T-helper 2 cell treated with Interferon-gamma antibody and Interleukin-4, amounts not matched to agents 100 ng/mL and 5 ng/mL, for 36 hours (primary cell): ENCODE results near the gene CNOT2. TPM values are rescaled to one million over a fixed set of nuclear protein-coding genes. Genes with fewer than 3 reads are reported as not detected.

Experiments used
- intact Hi-C: fragments of 100-400 bp; cut with micrococcal nuclease; formaldehyde crosslinking; loops from one replicate; pipeline ENCODE4 v1.15.1; 2023
- total RNA-seq: library from RNA; stranded (reverse); gene quantifications from 2 replicates; pipeline ENCODE4 v1.2.3, GENCODE V29; 2022

The CNOT2 gene
- total RNA-seq, 1 donor from 2014 or later, result 70.2 TPM

DNA sequence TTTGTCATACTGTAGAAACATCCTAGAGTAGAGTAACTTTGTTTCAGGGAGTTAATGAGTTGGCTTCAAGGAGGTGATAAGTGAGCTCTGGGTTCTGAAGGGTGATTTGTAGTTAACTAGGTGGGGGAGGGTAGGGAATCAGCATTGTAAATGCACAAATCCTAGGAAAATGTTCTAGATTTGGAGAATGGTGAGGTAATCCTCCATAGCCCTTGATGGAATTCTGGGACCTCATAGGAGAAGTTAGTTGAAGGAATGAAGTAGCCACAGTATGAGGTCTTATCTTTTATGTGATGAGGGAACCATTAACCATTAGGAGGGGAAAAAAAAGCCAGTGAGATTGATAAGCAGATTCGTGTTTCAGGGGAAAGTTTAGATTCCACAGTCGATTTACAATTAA, 8.0 kb downstream of the CNOT2 start:
- intact Hi-C loops, result no loop called here

DNA sequence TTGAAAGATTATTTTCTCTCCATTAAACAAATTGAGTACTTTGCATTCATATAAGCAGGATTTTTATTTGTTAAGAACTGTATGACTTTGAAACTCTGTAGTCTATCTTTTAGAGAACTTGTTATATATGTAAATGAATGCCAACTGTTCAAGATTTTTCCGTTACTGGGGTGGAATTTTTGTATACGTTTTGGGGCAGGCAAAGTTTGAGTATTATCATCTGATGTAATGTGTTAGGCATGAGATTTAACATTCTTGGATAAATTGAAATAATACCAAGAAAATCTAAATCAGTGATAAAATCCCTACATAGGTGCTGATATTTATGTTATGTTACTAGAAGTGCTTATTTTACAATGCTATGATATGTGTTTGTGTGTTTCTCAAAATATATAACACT, 8.4 kb downstream of the CNOT2 start:
- intact Hi-C loops, result no loop called here

DNA sequence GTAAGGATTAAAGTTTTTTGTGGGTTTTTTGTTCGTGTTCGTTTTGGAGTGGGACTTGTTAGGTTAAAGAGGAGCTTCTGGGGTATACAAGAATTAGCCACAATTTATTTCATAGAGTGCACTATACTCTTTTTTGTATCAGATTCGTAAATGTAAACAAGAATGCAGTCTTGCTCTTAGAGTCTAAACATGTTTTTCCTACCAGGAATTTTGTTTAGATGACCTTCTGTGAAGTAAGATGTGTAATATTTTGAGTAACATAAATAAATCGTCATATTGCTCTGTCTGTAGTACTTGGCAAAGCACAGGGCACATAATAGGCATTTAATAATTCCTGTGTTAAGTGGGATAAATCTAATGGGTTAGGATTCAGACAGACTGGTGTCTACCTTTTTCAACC, 9.6 kb downstream of the CNOT2 start:
- intact Hi-C loops, result no loop called here

DNA sequence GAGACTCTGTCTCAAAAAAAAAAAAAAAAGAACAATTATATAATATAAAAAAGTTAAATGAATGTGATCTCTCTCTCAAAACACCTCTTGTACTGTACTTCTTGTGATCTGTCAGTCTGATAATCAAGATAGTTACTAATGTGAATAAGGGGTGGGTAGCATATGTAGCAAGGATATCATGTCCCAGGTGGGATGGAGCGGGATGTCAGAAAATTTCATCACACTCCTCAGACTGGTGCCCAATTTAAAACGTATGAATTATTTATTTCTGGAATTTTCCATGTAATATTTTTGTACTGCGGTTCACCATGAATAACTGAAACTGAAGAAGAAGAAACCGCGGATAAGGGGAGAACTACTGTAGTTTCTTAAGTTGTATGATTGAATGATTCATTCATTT, 11.0 kb downstream of the CNOT2 start:
- intact Hi-C loops, result no loop called here

DNA sequence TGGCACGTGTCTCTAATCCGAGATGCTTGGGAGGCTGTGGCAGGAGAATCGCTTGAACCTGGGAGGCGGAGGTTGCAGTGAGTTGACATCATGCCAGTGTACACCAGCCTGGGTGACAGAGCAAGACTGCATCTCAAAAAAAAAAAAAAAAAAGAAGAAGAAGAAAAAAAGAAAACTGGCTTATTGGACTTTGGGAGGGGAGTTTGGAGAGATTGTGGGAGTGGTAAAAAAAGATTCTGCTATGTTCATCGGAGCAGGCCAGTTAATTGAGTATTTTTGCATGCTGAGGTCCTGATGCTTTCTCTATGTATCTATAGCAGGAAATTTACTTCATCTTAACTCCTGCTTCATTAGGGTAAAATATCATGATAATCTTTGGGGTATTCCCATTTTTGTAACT, 11.6 kb downstream of the CNOT2 start:
- intact Hi-C loops, result no loop called here

DNA sequence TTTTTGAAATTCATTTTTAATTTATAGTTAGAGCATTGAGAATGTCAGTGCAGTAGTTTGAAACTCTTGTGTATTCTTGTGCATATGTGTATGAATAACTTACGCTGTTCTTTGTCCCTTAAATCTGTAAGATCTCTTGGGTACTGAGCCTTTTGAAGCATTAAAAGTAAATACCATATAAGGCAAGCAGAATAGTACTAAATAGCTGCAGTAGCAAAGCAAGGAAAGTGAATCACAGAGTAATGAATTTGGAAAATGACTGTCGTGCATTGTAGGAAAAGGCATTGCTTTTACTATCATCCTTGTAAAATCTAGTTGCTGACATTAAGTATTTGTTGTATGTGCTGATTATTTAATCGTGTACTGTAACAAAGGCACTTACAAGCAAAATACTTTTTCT, 12.1 kb downstream of the CNOT2 start:
- intact Hi-C loops, result no loop called here

DNA sequence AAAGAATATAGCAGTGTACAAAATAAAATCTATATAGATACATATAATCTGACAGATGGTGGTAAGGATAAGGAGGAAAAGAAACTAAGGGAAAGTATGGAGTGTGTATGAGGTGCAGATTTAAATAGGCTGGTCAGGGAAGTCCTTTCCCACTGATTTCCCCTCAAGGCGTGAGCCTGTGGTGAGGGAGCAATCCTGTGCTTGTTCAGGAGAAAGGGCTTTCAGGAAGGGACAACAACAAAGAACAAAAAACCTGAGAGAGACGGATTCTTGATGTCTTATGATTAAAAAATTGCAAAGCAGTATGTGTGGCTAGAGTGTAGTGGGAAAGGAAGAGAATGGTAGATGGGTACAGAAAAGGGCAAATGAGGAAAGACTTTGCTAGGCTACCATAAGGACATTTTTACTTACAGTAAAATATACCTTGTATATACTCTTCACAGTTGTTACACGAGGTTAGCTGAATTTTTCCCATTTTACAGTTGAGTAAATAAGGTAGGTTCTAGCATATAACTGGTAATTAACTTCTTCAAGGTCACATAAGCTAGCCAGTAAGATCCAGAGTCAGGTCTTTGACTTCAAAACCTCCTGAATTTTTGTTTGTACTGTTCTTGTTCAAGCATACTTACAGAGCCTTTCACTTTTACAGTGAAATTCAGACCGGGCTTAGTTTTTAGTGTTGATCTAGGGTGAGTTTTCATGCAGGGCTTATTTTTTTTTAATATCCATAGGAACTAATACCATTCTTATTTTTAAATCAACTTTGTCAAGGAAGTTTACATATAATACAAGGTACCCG, 15.6 kb downstream of the CNOT2 start:
- intact Hi-C loops, result no loop called here

DNA sequence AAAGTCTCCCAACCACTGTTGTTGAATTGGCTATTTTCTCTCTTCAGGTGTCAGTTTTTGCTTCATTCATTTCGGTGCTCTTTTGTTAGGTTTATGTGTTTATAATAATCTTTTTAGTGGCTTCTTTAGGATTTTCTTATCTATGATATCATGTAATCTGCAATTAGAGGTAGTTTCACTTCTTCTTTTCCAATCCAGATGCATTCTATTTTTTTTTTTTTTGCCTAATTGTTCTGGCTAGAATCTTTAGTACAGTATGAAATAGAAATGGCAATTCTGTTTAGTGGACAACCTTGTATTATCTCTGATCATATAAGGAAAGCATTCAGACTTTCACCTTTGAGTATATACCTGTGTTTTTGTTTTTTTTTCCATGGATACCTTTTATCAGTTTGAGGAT, 17.4 kb downstream of the CNOT2 start:
- intact Hi-C loops, result no loop called here

DNA sequence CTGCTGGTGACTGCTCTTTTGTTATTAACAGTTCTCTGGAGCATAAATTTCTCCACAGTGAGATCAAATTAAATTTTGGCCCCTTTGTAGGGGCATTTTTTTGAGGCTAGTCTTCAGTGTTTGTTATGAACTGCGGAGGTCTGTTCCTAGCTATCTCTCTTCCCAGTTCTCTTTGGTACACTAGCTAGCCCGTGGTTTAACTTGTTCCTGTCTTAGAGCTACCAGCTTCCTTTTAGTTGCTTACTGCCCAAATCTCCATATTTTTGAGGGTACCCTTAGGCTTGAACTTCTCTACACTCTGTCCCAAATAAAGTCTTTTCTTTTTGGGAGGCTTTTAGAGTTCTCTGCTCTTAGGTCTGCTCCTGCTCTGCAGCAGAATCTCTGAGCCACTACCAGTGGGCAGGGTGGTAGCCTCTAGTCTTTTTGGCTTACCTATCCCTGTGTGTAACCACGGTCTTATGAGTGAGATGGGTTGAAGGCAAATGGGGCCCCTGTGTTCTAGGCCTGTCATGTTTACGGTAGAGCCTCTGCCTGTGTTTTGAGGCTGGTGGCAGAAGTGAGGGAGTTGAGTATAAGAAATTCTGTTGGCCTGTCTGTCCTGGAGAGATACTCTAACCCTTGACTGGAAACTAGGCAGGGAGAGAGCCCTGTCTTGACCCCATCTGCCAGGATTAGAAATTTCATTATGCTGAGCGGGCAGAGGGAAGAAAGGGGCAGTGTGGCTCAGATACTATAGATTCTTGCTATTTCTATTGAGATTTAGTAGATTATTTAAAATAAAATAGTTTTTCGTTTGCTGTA, 21.0 kb downstream of the CNOT2 start:
- intact Hi-C loops, result no loop called here

DNA sequence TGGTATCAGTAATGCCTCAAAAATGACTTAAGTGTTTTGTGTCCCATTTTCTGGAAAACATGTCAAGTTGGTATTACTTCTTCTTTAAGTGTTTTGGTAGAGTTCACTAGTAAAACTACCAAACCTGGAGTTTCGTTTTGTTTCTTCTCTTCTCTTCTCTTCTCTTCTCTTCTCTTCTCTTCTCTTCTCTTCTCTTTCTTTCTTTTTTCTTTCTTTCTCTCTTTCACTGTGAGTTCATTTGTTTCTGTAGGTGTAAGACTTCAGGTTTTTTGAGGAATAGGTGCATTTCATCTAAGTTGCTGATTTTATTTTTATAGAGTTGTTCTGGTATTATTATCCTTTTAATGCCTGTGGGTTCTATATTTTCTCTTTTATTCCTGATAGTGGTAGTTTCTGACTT, 21.9 kb downstream of the CNOT2 start:
- intact Hi-C loops, result no loop called here

DNA sequence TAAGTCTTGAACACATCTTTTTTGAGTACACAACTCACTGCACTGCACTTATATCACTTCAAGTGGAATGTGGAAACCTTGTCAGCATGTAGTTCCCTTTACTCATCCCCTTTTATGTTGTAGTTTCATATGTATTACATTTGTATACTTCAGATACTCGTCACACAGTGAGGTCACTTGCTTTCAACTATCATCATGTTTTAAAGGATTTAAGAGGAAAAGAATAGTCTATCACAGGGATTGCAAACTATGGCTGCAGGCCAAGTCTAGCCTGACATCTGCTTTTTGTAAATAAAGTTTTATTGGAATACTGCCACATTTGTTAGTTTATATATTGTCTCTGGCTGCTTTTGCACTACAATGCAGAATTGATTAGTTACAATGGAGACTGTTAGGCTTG, 24.3 kb downstream of the CNOT2 start:
- intact Hi-C loops, result no loop called here

DNA sequence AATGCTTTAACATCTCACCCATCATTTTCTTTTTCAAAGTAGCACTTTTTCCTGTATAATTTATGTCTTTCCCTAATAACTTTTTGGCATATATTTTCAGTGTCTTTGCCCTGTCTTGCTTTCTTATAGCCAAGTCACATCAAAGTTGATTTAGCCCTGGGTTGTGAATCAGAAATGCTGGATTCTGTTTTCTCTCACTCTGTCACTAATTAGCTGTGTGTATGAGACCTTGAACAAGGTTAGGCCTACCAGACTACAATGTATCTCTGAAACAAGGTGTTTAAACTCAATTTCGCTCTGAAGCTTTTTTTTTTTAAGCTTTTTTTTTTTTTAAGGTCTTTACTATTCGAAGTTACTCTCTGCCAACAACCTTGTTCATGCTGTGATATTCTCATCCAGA, 25.7 kb downstream of the CNOT2 start:
- intact Hi-C loops, result no loop called here

DNA sequence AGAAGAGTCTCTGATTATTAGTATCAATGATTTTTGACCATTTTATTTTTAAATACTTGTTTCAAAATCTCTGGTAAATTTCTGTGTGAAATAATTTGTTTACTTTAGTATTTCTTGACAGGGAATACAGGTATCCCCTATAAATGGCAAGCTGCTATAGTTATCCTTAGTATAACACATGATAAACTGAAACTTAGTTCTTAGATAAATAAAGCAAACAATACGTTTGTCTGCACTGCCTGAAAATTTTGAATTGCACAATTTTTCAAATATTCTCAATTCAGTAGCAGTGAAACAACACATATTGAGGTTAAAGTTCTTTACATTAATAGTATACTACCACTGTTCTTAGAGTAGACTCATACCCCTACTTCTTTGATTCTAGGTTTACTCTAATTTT, 26.9 kb downstream of the CNOT2 start:
- intact Hi-C loops, result no loop called here

DNA sequence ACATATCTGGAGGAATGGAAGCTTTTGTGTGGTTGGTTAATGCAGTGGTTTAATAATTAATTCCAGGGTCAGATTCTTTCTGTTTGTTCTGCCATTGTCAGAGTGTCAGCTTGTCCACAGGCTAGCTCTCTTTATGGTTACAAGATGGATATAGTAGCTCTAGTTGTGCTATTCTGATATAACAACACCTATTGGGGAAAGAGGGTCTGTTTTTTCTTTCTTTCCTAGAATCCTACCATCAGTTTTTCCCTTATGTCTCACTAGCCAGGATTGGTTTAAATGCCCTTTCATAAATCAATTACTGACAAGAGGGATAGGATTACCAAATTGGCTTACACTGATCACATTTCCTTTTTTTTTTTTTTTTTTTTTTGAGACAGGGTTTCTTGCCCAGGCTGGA, 27.8 kb downstream of the CNOT2 start:
- intact Hi-C loops, result no loop called here

DNA sequence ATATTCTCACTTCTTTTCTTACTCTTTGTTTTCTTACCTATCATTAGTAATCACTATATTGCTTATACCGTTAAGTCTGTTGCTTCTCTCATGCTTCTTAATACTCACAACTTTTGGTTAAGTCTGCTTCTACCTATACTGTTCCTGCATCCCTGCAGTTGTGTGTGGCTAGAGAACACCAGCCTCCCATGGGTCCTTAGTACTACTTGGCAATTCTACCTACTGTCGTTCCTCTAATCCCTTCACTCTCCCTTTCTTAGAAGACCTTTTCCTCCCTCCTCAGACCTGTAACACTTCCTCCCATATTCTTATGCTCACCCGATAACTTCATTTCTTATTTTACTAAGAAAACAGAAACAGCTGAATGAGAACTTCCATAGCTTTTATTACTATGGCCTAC, 29.3 kb downstream of the CNOT2 start:
- intact Hi-C loops, result no loop called here

DNA sequence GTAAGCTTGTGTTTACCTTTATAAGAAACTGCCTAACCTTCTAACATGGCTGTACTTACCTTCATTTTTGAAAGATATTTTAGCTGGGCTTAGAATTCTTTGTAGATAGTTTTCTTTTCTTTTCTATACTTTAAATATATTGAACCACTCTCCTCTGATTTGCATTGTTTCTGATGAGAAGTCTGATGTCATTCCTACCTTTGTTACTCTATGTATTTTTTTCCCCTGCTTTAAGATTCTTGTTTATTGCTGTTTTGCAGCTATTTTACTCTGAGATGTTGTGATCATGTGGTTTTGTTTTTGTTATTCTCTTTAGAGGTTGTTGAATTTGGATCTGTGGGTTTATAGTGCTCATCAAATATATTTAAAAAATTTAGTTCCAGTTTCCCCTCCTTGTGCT, 31.8 kb downstream of the CNOT2 start:
- intact Hi-C loops, result no loop called here

DNA sequence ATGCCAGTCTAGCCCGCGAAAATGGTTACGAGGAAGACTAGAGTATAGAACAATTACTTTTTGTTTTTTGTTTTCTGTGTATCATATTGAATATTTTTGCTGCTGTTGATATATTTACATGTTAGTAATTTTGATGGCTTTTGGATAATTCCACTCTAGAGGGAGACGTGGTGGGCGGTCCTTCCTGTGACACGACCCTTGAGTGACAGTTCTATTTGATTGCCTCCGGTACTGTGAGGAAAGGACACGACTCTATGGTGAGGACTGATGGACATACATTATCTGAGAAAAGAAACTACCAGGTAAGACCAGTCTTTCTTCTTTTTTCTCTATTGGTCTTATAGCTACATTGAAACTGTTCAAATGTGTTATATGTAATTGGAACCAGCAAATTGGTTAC, 34.7 kb downstream of the CNOT2 start:
- intact Hi-C loops, result no loop called here

DNA sequence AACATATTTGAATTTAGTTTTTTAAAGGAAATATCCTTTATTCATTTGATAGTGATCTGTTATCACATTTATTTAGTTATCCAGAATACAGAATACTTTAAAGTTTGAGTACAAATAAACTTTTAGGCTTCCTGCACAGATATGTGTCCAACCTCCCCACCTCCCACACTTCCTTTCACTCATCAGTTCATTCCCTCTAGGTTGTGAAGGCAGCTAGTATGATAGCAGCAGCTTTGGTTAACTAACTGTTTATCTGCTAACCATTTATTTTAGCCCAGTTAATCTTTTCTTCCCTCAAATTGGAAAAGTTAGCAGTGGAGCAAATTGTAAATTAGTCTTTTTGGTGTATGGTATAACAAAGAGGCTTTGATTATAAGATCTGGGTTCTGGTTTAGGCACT, 35.7 kb downstream of the CNOT2 start:
- intact Hi-C loops, result no loop called here

DNA sequence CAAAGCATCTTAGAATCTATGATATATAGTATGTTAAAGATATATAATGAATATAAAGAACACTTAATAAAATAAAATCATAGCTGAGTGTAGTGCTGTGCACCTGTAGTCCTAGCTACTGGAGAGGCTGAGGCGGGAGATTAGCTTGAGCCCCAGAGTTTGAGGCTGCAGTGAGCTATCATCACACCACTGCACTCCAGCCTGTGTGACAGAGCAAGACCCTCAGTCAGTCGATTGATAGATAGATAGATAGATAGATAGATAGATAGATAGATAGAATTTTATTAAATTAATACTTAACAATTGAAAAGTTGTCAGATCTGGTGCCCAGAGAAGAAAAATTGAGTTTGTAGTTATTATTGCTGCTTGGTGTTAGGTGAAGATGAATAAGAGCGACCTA, 40.0 kb downstream of the CNOT2 start:
- intact Hi-C loops, result no loop called here

DNA sequence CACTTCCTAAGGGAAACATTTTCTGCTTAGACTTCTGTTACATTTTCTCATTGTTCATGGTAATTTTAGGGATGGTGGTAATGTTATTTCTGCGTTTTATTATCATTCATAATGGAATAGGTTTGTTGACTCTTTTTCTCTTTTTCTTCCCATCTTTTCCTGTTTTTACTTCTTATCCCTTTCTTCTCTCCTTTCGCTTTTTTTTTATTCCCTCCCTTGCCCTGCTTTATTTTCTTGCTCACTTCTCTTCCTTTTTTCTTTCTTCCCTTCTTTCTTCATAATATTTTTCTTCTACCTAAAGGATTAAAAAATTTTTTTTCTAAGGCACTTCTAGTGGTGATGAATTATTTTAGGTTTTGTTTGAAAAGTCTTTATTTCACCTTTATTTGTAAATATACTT, 45.6 kb downstream of the CNOT2 start:
- intact Hi-C loops, result no loop called here

DNA sequence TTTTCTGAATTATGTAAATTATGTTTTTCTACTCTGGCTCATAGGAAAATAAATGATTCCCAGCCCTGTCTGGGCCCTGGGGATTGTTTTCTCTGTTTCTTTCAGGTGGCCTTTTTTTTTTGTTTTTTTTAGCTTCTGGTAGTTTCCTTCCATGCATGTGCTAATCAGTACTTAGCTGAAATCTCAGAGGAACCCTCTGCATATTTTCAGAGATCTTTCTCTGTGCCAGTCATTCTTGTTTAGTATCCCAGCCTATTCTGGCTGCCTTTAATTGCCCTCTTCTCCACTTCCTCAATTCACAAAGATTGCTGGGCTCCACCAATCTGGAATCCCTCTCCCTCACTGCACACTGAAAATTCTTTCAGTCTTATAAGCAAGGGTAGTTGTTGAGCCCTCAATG, 46.9 kb downstream of the CNOT2 start:
- intact Hi-C loops, result no loop called here

DNA sequence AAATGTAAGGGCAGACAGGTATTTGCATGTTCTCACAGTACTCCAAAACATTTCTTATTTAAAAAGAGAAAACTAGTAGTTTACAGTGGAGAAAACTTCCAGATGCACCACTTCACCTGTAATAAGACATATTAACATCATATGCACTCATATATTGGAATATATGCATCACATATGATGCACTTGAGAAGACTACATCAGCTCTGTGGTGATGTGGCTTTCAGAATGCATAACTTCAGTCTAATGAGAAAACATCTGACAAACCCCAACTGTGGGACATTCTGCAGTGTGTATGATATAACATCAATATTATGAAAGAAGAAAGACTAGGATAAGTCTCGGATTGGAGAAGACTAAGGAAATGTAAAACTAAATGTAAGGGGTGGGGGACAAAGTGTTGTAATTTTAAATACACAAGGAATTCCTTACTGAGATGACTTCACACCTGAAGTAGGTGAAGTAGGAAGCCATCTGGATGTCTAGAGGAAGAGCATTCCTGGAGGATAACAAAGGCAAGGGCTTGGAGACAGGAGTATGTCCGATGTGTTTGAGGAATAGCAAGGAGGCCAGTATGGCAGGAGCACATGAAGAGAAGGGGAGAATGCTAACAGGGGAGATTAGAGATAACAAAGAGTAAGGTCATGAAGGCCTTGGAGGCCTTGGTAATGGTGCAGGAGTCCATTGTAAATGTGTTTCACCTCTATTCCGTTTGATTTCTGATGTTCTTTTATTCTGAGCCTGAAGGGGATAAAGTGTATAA, 49.0 kb downstream of the CNOT2 start:
- intact Hi-C loops, result no loop called here
